MM.1S (cell line): ENCODE measurements around the gene CHST9.

Experiments
- DNase-seq: peaks from one replicate; pipeline ENCODE4 v3.0.0-alpha.2; 2015
- H2AFZ ChIP-seq: fragments of 300-600 bp; sonication (generic); 2 replicates; pipeline ENCODE4 v1.6.0; 2016; ENCODE audit warnings: antibody characterized with exemption, low read length
- H3F3A ChIP-seq: fragments of 300-600 bp; sonication (generic); 2 replicates; pipeline ENCODE4 v1.6.1; 2016; ENCODE audit warnings: mild to moderate bottlenecking, antibody characterized with exemption, low read length, moderate library complexity, mixed read lengths; ENCODE audit not compliant: insufficient read depth
- H3K27ac ChIP-seq: fragments of 300-600 bp; sonication (generic); 2 replicates; pipeline ENCODE4 v1.5.1; 2016; ENCODE audit warnings: mild to moderate bottlenecking, low read length
- H3K27me3 ChIP-seq: fragments of 300-600 bp; sonication (generic); replicated peaks from 2 replicates; pipeline ENCODE4 v1.6.0; 2016; ENCODE audit warnings: low read length; ENCODE audit not compliant: insufficient read depth
- H3K36me3 ChIP-seq: fragments of 300-600 bp; sonication (generic); replicated peaks from 2 replicates; pipeline ENCODE4 v1.6.1; 2016; ENCODE audit warnings: mild to moderate bottlenecking, low read length, mixed read lengths; ENCODE audit not compliant: insufficient read depth
- H3K4me1 ChIP-seq: fragments of 300-600 bp; sonication (generic); 2 replicates; pipeline ENCODE4 v1.6.1; 2016; ENCODE audit warnings: low read length, mixed read lengths
- H3K4me2 ChIP-seq: fragments of 300-600 bp; sonication (generic); 2 replicates; pipeline ENCODE4 v1.6.0; 2016; ENCODE audit warnings: low read depth, low read length
- H3K4me3 ChIP-seq: fragments of 300-600 bp; sonication (generic); 2 replicates; pipeline ENCODE4 v1.5.1; 2016; ENCODE audit warnings: low read length, mixed read lengths
- H3K79me2 ChIP-seq: fragments of 300-600 bp; sonication (generic); 2 replicates; pipeline ENCODE4 v1.6.1; 2016; ENCODE audit warnings: mixed run types, low read length, mixed read lengths
- H3K9ac ChIP-seq: fragments of 300-600 bp; sonication (generic); 2 replicates; pipeline ENCODE4 v1.6.1; 2016; ENCODE audit warnings: low read length, mixed read lengths
- H3K9me2 ChIP-seq: fragments of 300-600 bp; sonication (generic); replicated peaks from 2 replicates; pipeline ENCODE4 v1.6.1; 2016; ENCODE audit warnings: mild to moderate bottlenecking, low read length, mixed read lengths; ENCODE audit not compliant: insufficient read depth
- H3K9me3 ChIP-seq: fragments of 300-600 bp; sonication (generic); replicated peaks from 2 replicates; pipeline ENCODE4 v1.6.1; 2016; ENCODE audit warnings: mild to moderate bottlenecking, low read length, mixed read lengths; ENCODE audit not compliant: insufficient read depth
- H4K20me1 ChIP-seq: fragments of 300-600 bp; sonication (generic); 2 replicates; pipeline ENCODE4 v1.6.1; 2016; ENCODE audit warnings: mild to moderate bottlenecking, low read length, moderate library complexity, mixed read lengths; ENCODE audit not compliant: insufficient read depth
- EZH2 ChIP-seq: fragments of 300-600 bp; sonication (generic); optimal IDR thresholded peaks from 2 replicates; pipeline ENCODE3; 2017; ENCODE audit warnings: low read depth, mild to moderate bottlenecking, antibody characterized with exemption, low read length, mixed read lengths
- EZH2phosphoT487 ChIP-seq: fragments of 300-600 bp; sonication (generic); IDR thresholded peaks from 2 replicates; pipeline ENCODE4 v1.6.1; 2018; ENCODE audit warnings: antibody characterized with exemption, low read length
- TF ChIP-seq, protein P1 (sequence below): fragments of 300-600 bp; sonication (generic); IDR thresholded peaks from 2 replicates; pipeline ENCODE4 v1.5.1; 2016; ENCODE audit warnings: antibody characterized with exemption, low read length, mixed read lengths

The CHST9 gene

DNA sequence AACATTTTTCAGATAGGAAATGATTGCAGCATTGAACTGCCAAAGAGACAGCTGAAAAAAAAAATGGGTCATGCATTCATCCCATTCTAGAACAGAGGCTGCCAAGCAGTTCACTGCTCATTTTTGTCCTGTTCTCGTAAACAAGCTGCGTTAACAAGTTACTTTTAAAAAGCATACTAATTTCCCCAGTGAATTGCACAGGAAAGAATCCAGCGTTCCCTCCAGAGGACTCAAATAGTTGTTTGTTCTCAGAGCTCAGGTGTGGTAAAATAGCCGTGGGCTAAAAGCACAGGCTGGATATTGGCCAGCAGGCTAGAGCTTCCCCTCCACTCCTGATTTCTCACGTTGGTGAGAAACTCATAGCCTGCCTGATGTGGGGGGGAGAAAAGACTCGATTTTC, 243.5 kb downstream of the CHST9 start:
- H3K4me1 ChIP-seq: no peaks in the 10 kb centered on the region
- no peaks in the 10 kb centered on the region for H3K36me3 ChIP-seq
- DNase-seq: no peak
- no peak overlapping the region for H3K4me3 ChIP-seq
- no peaks in the 10 kb centered on the region for H3F3A ChIP-seq
- no peaks in the 10 kb centered on the region for H3K9me3 ChIP-seq
- no peak overlapping the region for H3K9ac ChIP-seq
- no peak overlapping the region for H3K27ac ChIP-seq
- H3K79me2 ChIP-seq: no peaks in the 10 kb centered on the region
- H3K9me2 ChIP-seq: no peaks in the 10 kb centered on the region
- TF ChIP-seq EZH2phosphoT487: no peak
- TF ChIP-seq EZH2: no peak
- TF ChIP-seq, protein P1, sequence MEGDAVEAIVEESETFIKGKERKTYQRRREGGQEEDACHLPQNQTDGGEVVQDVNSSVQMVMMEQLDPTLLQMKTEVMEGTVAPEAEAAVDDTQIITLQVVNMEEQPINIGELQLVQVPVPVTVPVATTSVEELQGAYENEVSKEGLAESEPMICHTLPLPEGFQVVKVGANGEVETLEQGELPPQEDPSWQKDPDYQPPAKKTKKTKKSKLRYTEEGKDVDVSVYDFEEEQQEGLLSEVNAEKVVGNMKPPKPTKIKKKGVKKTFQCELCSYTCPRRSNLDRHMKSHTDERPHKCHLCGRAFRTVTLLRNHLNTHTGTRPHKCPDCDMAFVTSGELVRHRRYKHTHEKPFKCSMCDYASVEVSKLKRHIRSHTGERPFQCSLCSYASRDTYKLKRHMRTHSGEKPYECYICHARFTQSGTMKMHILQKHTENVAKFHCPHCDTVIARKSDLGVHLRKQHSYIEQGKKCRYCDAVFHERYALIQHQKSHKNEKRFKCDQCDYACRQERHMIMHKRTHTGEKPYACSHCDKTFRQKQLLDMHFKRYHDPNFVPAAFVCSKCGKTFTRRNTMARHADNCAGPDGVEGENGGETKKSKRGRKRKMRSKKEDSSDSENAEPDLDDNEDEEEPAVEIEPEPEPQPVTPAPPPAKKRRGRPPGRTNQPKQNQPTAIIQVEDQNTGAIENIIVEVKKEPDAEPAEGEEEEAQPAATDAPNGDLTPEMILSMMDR: no peak
- no peak overlapping the region for H3K4me2 ChIP-seq
- no peak overlapping the region for H2AFZ ChIP-seq
- H3K27me3 ChIP-seq: no peaks in the 10 kb centered on the region
- no peaks in the 10 kb centered on the region for H4K20me1 ChIP-seq

DNA sequence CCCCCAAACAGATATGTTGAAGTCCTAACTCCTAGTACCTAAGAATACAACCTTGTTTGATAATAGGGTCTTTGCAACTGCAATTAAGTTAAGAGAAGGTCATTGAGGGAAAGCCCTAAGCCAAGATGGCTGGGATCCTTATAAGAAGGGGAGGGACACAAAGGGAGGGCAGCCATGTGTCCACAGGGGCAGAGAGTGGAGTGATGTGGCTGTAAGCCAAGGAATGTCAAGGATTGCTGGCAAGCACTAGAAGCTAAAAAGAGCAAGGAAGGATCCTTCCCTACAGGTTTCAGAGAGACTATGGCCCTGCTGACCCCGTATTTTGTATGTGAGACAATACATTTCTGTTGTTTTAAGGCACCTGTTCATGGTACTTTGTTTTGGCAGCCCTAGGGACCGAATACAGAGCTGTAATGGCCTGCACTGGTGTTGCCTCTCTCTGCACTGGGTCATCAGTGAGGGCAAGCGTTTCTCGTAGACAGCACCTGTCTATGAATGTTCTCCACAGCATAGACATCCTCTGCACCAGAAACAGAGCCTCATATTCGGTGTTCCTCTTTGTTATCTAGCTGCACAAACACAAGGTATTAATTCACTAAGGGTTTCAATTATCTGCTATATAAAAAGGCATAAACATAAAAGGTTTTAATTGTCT, 244.2 kb downstream of the CHST9 start:
- H3K4me2 ChIP-seq: no peak overlapping the region
- DNase-seq: no peak
- no peaks in the 10 kb centered on the region for H3K9me3 ChIP-seq

DNA sequence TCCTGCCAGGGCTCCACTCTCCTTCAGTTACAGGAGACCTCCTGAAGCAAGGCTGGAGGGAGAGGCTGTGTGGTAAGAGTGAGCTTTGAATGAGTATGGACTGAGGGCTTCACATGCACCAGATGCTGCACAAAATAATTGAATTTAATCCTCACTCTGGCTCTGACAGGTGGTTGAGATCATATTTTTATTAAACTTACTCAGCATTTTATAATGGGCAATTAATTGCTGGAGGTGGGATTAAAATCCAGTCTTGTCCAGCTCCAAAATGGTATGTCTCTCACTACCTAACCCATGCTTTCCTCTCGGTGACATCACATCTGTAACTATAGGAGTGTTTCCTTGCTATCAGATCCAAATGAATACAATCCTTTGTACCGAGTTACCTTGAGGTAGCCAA, 253.4 kb downstream of the CHST9 start:
- no peak for DNase-seq
- no peaks in the 10 kb centered on the region for H3K27me3 ChIP-seq
- H3F3A ChIP-seq: no peaks in the 10 kb centered on the region
- H3K9me3 ChIP-seq: no peaks in the 10 kb centered on the region
- no peak overlapping the region for H3K27ac ChIP-seq
- no peak overlapping the region for H3K9ac ChIP-seq
- no peaks in the 10 kb centered on the region for H3K9me2 ChIP-seq
- TF ChIP-seq, protein P1: no peak
- TF ChIP-seq EZH2phosphoT487: no peak
- no peak for TF ChIP-seq EZH2
- H3K4me3 ChIP-seq: no peak overlapping the region
- no peaks in the 10 kb centered on the region for H3K79me2 ChIP-seq
- H3K4me1 ChIP-seq: no peaks in the 10 kb centered on the region
- H3K4me2 ChIP-seq: no peak overlapping the region
- no peaks in the 10 kb centered on the region for H4K20me1 ChIP-seq
- H3K36me3 ChIP-seq: no peaks in the 10 kb centered on the region
- no peak overlapping the region for H2AFZ ChIP-seq

More for the DNA sequence above, 244.2 kb downstream of the CHST9 start:
- no peaks in the 10 kb centered on the region for H4K20me1 ChIP-seq
- H3F3A ChIP-seq: no peaks in the 10 kb centered on the region
- H3K9ac ChIP-seq: no peak overlapping the region
- no peaks in the 10 kb centered on the region for H3K79me2 ChIP-seq
- no peaks in the 10 kb centered on the region for H3K4me1 ChIP-seq
- H3K27me3 ChIP-seq: no peaks in the 10 kb centered on the region
- H2AFZ ChIP-seq: no peak overlapping the region
- no peak overlapping the region for H3K4me3 ChIP-seq
- TF ChIP-seq, protein P1: no peak
- TF ChIP-seq EZH2phosphoT487 (no peak), EZH2 (no peak)
- no peaks in the 10 kb centered on the region for H3K9me2 ChIP-seq
- H3K27ac ChIP-seq: no peak overlapping the region
- H3K36me3 ChIP-seq: no peaks in the 10 kb centered on the region
